GM12878 (cell line): ENCODE data around the gene DMXL2. TPM values are rescaled to one million over a fixed set of nuclear protein-coding genes. Genes with fewer than 3 reads are reported as not detected.

Experiments used
- ATAC-seq: fragments of 200-7000 bp; cut with Tn5 transposase; 3 replicates; pipeline ENCODE4 v1.9.1; 2020; ENCODE audit warnings: mild to moderate bottlenecking, moderate library complexity
- BruUV-seq: library from RNA; stranded (reverse); fragments of 400-500 nt; replicated peaks from 2 replicates; lab custom pipeline; 2021; lab: Mats Ljungman, UMichigan
- CTCF ChIA-PET: fragments of 300-600 bp; sonication (Branson Sonifier 250); formaldehyde crosslinking; extraction: SDS; loops from one replicate; lab custom pipeline; 2021; ENCODE audit warnings: inconsistent platforms; lab: Yijun Ruan, JAX
- POLR2A ChIA-PET: fragments of 350-600 bp; formaldehyde crosslinking; extraction: SDS; loops from one replicate; lab custom pipeline; 2021; ENCODE audit warnings: inconsistent platforms; lab: Charles Lee
- RAD21 ChIA-PET: fragments of 300-600 bp; sonication (Branson Sonifier 250); formaldehyde crosslinking; loops from one replicate; lab custom pipeline; 2023; ENCODE audit warnings: antibody characterized with exemption; ENCODE audit not compliant: unreplicated experiment; lab: Charles Lee
- SMC1A ChIA-PET: fragments of 300-600 bp; sonication (Branson Sonifier 250); formaldehyde crosslinking; loops from one replicate; lab custom pipeline; 2023; ENCODE audit not compliant: unreplicated experiment, uncharacterized antibody; lab: Charles Lee
- DNase-seq: peaks from one replicate; pipeline ENCODE4 v3.0.0-alpha.2; 2011; ENCODE audit warnings: low read depth, low spot score
- FAIRE-seq: peaks from 3 replicates; lab custom pipeline; 2011; peaks lifted over from hg19 to GRCh38; lab: Jason Lieb, UNC
- H2AFZ ChIP-seq: 2 replicates; pipeline ENCODE4 v1.6.0; 2011; ENCODE audit warnings: low read depth, low read length, control low read depth; ENCODE audit not compliant: control insufficient read depth
- H3K27ac ChIP-seq: 2 replicates; pipeline ENCODE4 v1.5.1; 2011; ENCODE audit warnings: control low read depth; ENCODE audit not compliant: control insufficient read depth, insufficient read depth
- H3K27me3 ChIP-seq, 2 experiments: replicated peaks in 1 of 2; 2 replicates each; pipeline versions ENCODE4 v1.6.0 to v1.6.1; 2011; ENCODE audit warnings: low read length in 1 of 2; ENCODE audit not compliant: control insufficient read depth in 2 of 2, insufficient read depth in 2 of 2
- H3K36me3 ChIP-seq, 2 experiments: 2 replicates each; pipeline ENCODE4 v1.5.1; 2011; ENCODE audit warnings: low read length in 1 of 2; ENCODE audit not compliant: control insufficient read depth in 2 of 2, insufficient read depth in 2 of 2
- H3K4me1 ChIP-seq: 2 replicates; pipeline ENCODE4 v1.6.1; 2011; ENCODE audit warnings: mild to moderate bottlenecking, low read length, moderate library complexity, mixed read lengths; ENCODE audit not compliant: control insufficient read depth, insufficient read depth
- H3K4me2 ChIP-seq: 2 replicates; pipeline ENCODE4 v1.6.0; 2011; ENCODE audit warnings: control low read depth; ENCODE audit not compliant: control insufficient read depth, insufficient read depth
- H3K4me3 ChIP-seq: fragments of 200-600 bp; sonication (generic); 2 replicates; pipeline ENCODE4 v1.5.1; 2016
- H3K79me2 ChIP-seq: 2 replicates; pipeline ENCODE4 v1.6.0; 2011; ENCODE audit warnings: low read length; ENCODE audit not compliant: control insufficient read depth, insufficient read depth
- H3K9ac ChIP-seq: 2 replicates; pipeline ENCODE4 v1.8.0; 2011; ENCODE audit warnings: low read length, control low read depth, mixed read lengths; ENCODE audit not compliant: control insufficient read depth, insufficient read depth
- H3K9me3 ChIP-seq: replicated peaks from 3 replicates; pipeline ENCODE4 v1.5.1; 2011; ENCODE audit warnings: mild to moderate bottlenecking, low read length; ENCODE audit not compliant: control insufficient read depth, insufficient read depth
- H4K20me1 ChIP-seq: 2 replicates; pipeline ENCODE4 v1.6.0; 2011; ENCODE audit not compliant: control insufficient read depth, insufficient read depth
- ATF7 ChIP-seq: fragments of 450-650 bp; IDR thresholded peaks from 2 replicates; pipeline ENCODE4 v1.6.1; 2016; ENCODE audit warnings: low read depth, mild to moderate bottlenecking
- CREB1 ChIP-seq: IDR thresholded peaks from 2 replicates; pipeline ENCODE4 v1.6.1; 2012; ENCODE audit warnings: low read depth, mild to moderate bottlenecking, inconsistent platforms
- CREM ChIP-seq: IDR thresholded peaks from 2 replicates; pipeline ENCODE4 v1.6.1; 2014; ENCODE audit warnings: antibody characterized with exemption, low read depth
- CUX1 ChIP-seq: IDR thresholded peaks from 2 replicates; pipeline ENCODE4 v1.6.1; 2012; ENCODE audit warnings: improper control_type of control experiment, low read depth, low read length; ENCODE audit not compliant: insufficient replicate concordance
- EP300 ChIP-seq, 2 experiments: fragments of 150-350 bp in 1 of 2; IDR thresholded peaks; 2 replicates each; pipeline ENCODE4 v1.6.1; 2011 to 2012; ENCODE audit warnings: low read depth in 2 of 2, low read length in 2 of 2, borderline replicate concordance in 1 of 2, improper control_type of control experiment in 1 of 2, inconsistent platforms in 1 of 2; ENCODE audit not compliant: control insufficient read depth in 1 of 2
- HDGF ChIP-seq: fragments of 450-650 bp; IDR thresholded peaks from 2 replicates; pipeline ENCODE4 v1.6.1; 2016; ENCODE audit warnings: antibody characterized with exemption
- IKZF2 ChIP-seq, 2 experiments: fragments of 450-650 bp; IDR thresholded peaks; 2 replicates each; pipeline ENCODE4 v1.6.1; 2017; ENCODE audit warnings: mild to moderate bottlenecking in 2 of 2, moderate library complexity in 2 of 2
- JUNB ChIP-seq: IDR thresholded peaks from 2 replicates; pipeline ENCODE4 v1.6.1; 2016; ENCODE audit warnings: antibody characterized with exemption, mild to moderate bottlenecking
- SKIL ChIP-seq: fragments of 450-650 bp; IDR thresholded peaks from 2 replicates; pipeline ENCODE4 v1.6.1; 2017; ENCODE audit warnings: mild to moderate bottlenecking, low read depth, inconsistent platforms; ENCODE audit not compliant: poor library complexity, severe bottlenecking
- TCF12 ChIP-seq: IDR thresholded peaks from 2 replicates; pipeline ENCODE4 v1.6.1; 2011; ENCODE audit warnings: low read depth, mild to moderate bottlenecking, low read length
- ZBTB40 ChIP-seq: fragments of 450-650 bp; IDR thresholded peaks from 2 replicates; pipeline ENCODE4 v1.6.1; 2016; ENCODE audit warnings: mild to moderate bottlenecking, moderate library complexity, borderline replicate concordance
- WGBS: methylation state at CpG from one replicate; pipeline ENCODE4 v1.1.6; 2016; ENCODE audit warnings: low lambda C conversion rate; ENCODE audit not compliant: insufficient replicate concordance, insufficient coverage; ENCODE audit errors: missing lambda C conversion rate; 5-methylcytosine and 5-hydroxymethylcytosine counted together
- in situ Hi-C: fragments of 300-500 bp; cut with MboI; formaldehyde crosslinking; loops from 9 replicates; pipeline ENCODE4 v1.14.3; 2018; ENCODE audit warnings: mixed read lengths
- intact Hi-C: fragments of 100-400 bp; cut with micrococcal nuclease; formaldehyde crosslinking; loops from one replicate; pipeline ENCODE4 v1.14.2; 2022; ENCODE audit not compliant: unreplicated experiment
- polyA plus RNA-seq, 11 experiments: library from polyadenylated mRNA; depleted of rRNA in 4 of 11; unstranded in 6 of 11; stranded (reverse) in 5 of 11; fragments of >200 nt; fragmentation: Nextera tagmentation in 4 of 11; fragmentation: Illumina TruSeq in 1 of 11; extraction: Ambion mirVana in 4 of 11; extraction: Trizol in 1 of 11; gene quantifications; 1 replicate in 1 of 11; 2 replicates in 10 of 11; pipeline versions ENCODE4 v1.2.1 to v1.2.3, GENCODE V29; 2011 to 2016; ENCODE audit warnings: inconsistent platforms in 2 of 11, missing spikeins in 2 of 11, low read depth in 1 of 11
- total RNA-seq, 4 experiments: library from RNA; depleted of rRNA in 3 of 4; stranded (reverse); fragments of >200 nt in 3 of 4; fragmentation: Illumina TruSeq in 1 of 4; extraction: Trizol in 1 of 4; gene quantifications; 2 replicates each; pipeline versions ENCODE4 v1.2.1 to v1.2.3, GENCODE V29; 2013 to 2021

DMXL2 gene
- total and polyA plus RNA-seq, 10 of the 15 experiments (the other 5 are each of a cell fraction or from before 2014, with no cell fraction given) = 8.5 to 32.1 (median 22.0) TPM

- peak; percentile 43 for ATAC-seq
- intact Hi-C loops (loop anchor here (10.0 kb wide), 1 partner anchor 110 kb away; the partner anchor contains the start of gene LYSMD2), in situ Hi-C loops (no loop called here)
- CTCF ChIA-PET = interaction anchor here (0.8 to 2.2 kb wide), 7 partner anchors 16 to 154 kb away, joined by 3 to 6 read pairs (median 3); no protein-coding TSS in a partner anchor
- H3K4me3 ChIP-seq = no peak overlapping the region
- RAD21 ChIA-PET = interaction anchor here (0.7 to 1.1 kb wide), 4 partner anchors 25 to 151 kb away, joined by 3 to 4 read pairs (median 3); no protein-coding TSS in a partner anchor
- peaks cover 2% of the 10 kb centered on the region; the same call in 1 of the 3 replicates for H3K9me3 ChIP-seq
- H3K27me3 ChIP-seq = no peaks in the 10 kb centered on the region
- H4K20me1 ChIP-seq = no peaks in the 10 kb centered on the region
- H2AFZ ChIP-seq = no peak overlapping the region
- no peak overlapping the region for H3K9ac ChIP-seq
- DNase-seq = peak; percentile 63
- no TSS peak for BruUV-seq
- peak overlapping the region; percentile 76 for H3K4me2 ChIP-seq
- H3K36me3 ChIP-seq = no peaks in the 10 kb centered on the region
- peaks cover 3% of the 10 kb centered on the region for H3K79me2 ChIP-seq
- H3K4me1 ChIP-seq = peaks cover 29% of the 10 kb centered on the region
- peak overlapping the region; percentile 22; the same call in 1 of the 2 replicates for H3K27ac ChIP-seq
- SMC1A ChIA-PET = interaction anchor here (0.6 to 1.7 kb wide), 5 partner anchors 19 to 151 kb away, joined by 3 to 4 read pairs (median 3); no protein-coding TSS in a partner anchor
- WGBS = 0% methylated on average over 1 of the region's 1 CpG
- POLR2A ChIA-PET = interaction anchor here (1.1 kb wide), 1 partner anchor 111 kb away, joined by 4 read pairs; no protein-coding TSS in a partner anchor
- FAIRE-seq = peak; percentile 81
- TF ChIP-seq JUNB = peak; percentile 71
- peak; percentile 91 for TF ChIP-seq ATF7
- no peak for TF ChIP-seq ZBTB40
- peak; percentile 73 for TF ChIP-seq SKIL
- peak; percentile 30; the same call in 1 of the 2 replicates for TF ChIP-seq CREB1
- no peak for TF ChIP-seq HDGF
- TF ChIP-seq CREM = peak; percentile 64; the same call in 1 of the 2 replicates
- TF ChIP-seq TCF12 = no peak
- peak; percentile 50 for TF ChIP-seq CUX1
- peak; percentile 57 to 62; a peak in 3 of 4 replicates for TF ChIP-seq IKZF2 (IDR thresholded peaks at IDR 0.05)
- TF ChIP-seq EP300 (IDR thresholded peaks at IDR 0.05; ENCODE audit: borderline replicate concordance in 1 of 2, control insufficient read depth in 1 of 2, low read depth in 2 of 2, low read length in 2 of 2) = peak; percentile 42 to 79; a peak in 2 of 4 replicates
Observed at GRCh38 chr15:51625236-51625635, 2.7 kb upstream of the DMXL2 start.
